ENCODE measurements around the gene PARVA.

DNA sequence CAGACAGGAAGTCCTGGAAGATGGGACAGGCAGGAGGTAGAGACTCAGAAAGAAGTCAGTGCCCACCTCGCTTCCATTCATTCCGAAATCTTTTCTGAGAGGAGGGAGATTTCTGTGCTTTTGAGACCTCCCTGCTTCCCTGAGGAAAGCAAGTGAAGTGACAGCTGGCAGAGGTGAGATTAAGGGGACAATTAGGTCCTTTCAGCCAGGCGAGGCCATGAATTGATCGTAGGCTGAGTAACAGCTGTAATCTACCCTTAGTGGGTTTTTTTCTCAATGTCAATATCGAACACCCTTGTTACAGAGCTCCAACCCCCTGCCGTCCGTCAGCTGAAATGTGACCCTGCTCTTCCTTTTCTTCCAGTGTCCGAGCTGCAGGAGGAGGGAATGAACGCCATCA, 96.0 kb downstream of the PARVA start:
- TF ChIP-seq, protein P1, sequence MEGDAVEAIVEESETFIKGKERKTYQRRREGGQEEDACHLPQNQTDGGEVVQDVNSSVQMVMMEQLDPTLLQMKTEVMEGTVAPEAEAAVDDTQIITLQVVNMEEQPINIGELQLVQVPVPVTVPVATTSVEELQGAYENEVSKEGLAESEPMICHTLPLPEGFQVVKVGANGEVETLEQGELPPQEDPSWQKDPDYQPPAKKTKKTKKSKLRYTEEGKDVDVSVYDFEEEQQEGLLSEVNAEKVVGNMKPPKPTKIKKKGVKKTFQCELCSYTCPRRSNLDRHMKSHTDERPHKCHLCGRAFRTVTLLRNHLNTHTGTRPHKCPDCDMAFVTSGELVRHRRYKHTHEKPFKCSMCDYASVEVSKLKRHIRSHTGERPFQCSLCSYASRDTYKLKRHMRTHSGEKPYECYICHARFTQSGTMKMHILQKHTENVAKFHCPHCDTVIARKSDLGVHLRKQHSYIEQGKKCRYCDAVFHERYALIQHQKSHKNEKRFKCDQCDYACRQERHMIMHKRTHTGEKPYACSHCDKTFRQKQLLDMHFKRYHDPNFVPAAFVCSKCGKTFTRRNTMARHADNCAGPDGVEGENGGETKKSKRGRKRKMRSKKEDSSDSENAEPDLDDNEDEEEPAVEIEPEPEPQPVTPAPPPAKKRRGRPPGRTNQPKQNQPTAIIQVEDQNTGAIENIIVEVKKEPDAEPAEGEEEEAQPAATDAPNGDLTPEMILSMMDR (conservative IDR thresholded peaks at IDR 0.05; ENCODE audit: low read length), result no peak
- no peak for TF ChIP-seq EZH2phosphoT487 (IDR thresholded peaks at IDR 0.05; ENCODE audit: borderline replicate concordance, low read depth, low read length)
